Measurements from ENCODE around the gene TIMELESS.
A peak's percentile ranks its signal among the peaks of the same experiment; 100 is the strongest.
"Not testable (repeated sequence)": the region's sequence is repeated elsewhere in the genome, so short reads cannot be mapped to it uniquely, and the experiment has no call there.

The TIMELESS gene

DNA sequence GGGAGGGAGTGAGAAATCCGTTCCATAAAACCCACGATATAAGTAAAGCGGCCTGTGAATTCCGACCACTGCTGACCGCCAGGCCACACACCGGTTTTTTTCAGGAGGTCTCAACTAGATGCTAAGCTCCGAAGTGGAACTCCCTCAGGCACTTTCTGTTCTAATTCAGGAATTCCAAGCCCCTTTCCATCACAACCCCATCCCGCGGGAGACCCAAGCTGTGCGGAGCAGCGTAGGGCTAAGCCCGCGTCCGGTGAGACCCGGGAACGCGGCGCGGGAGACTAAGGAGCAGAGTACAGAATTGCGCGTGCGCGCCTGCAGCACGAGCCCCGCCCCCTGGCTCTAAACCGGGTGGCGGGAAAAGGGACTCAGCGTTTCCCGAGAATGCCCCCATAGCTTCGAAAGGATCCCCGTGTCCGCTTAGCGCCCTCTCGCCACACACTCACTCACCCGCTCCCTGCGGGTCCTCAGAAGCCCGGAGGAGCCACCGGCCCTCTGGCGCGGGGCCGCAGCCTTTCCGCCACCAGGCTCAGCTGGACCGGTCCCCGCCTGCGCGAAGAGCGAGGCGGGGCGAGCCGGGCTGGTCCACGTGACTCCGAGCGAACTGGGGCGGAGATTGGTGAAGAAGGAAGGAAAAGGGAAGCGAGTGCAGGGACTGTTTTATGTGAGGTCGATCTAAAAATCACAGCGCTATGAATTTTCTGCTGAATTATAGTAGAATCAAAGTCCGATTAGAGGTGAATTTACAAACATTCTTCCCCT, at the start of gene TIMELESS:
TSS of gene TIMELESS (minus strand) at position 567 of the 762 bp plus-strand sequence. CDS start 15,256 bp downstream, outside the sequence.
- peak; percentile 95 for DNase-seq (ENCODE audit: low read depth, low spot score)

- not testable (repeated sequence) for DNase-seq (ENCODE audit: low read depth, low spot score)
Observed at GRCh38 chr12:56498126-56498902, 49.1 kb upstream of the TIMELESS start.

GRCh38 chr12:56496704-56497103, 47.5 kb upstream of the TIMELESS start:
- peak; percentile 29 for DNase-seq (ENCODE audit: low read depth, low spot score)

DNA sequence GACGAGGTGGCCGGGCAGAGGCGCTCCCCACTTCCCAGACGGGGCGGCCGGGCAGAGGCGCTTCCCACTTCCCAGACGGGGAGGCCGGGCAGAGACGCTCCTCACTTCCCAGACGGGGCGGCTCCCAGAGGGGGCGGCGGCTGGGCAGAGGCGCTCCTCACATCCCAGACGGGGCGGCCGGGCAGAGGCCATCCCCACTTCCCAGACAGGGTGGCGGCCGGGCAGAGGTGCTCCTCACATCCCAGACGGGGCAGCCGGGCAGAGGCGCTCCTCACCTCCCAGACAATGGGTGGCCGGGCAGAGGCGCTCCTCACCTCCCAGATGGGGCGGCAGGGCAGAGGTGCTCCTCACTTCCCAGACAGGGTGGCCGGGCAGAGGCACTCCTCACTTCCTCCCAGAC, 45.3 kb upstream of the TIMELESS start:
- DNase-seq (ENCODE audit: low read depth, low spot score), result not testable (repeated sequence)

DNA sequence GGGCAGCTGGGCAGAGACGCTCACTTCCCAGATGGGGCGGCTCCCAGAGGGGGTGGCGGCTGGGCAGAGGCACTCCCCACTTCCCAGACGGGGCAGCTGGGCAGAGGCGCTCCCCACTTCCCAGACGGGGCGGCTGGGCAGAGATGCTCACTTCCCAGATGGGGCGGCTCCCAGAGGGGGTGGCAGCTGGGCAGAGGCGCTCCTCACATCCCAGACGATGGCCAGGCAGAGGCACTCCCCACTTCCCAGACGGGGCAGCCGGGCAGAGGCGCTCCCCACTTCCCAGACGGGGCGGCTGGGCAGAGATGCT, 44.8 kb upstream of the TIMELESS start:
- not testable (repeated sequence) for DNase-seq (ENCODE audit: low read depth, low spot score)

DNA sequence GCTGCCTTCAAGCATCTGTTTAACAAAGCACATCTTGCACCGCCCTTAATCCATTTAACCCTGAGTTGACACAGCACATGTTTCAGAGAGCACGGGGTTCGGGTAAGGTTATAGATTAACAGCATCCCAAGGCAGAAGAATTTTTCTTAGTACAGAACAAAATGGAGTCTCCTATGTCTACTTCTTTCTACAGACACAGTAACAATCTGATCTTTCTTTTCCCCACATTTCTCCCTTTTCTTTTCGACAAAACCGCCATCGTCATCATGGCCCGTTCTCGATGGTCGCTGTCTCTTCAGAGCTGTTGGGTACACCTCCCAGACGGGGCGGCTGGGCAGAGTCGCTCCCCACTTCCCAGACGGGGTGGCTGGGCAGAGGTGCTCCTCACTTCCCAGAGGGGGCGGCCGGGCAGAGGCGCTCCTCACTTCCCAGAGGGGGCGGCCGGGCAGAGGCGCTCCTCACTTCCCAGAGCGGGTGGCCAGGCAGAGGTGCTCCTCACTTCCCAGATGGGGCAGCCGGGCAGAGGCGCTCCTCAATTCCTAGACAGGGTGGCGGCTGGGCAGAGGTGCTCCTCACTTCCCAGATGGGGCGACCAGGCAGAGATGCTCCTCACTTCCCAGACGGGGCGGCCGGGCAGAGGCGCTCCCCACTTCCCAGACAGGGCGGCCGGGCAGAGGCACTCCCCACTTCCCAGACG, 44.3 kb upstream of the TIMELESS start:
- DNase-seq (ENCODE audit: low read depth, low spot score), result not testable (repeated sequence)

GRCh38 chr12:56490360-56490759, 41.1 kb upstream of the TIMELESS start:
- no peak for DNase-seq (ENCODE audit: low read depth, low spot score)

DNA sequence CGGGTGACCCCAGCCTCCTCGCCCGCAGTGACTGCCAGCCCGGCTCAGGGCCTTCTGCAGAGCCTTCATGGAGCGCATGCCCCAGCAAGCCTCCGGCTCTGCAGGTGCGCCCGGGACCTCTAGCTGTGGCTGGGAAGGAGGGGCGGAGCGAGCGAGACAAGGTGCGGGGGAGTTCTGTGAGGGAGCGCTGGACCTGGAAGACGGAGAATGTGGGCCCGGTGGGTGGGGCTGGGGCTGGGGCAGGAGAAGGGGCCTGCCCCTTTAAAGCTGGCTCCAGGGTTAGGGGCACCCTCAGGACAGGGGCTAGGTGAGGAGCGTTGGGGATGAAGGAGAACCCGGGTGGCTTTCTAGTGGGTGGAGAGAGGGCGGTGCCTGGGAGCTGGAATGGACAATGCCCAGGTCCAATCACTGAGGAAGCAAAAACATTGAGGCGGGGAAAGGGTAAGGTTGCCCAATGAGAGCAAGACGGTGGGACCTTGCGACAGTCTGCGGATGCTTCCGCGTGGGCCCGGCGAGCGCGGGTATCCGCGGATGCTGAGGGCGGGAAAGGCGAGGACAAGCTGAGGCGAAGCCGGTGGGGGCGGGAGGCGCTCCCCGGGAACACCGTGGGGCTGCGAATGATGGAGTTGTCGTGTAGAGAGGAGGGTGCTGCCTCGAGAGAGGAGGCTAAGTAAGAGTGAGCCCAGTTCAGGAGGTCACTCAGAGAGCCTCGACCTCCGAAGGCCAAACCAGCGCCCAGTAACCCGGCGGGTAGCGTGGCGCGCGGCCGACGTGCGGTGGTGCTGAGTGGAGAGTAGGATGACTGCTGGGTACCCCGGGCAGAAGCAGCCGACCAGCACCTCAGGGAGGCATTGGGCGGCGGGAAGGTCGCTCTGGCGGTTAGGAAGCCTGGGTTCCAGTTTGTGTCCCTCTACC, 39.1 kb upstream of the TIMELESS start, which contains the start of gene GLS2:
TSS of gene GLS2 (minus strand) at position 121 of the 915 bp plus-strand sequence. CDS start at position 78, 43 bp downstream.
- peak; percentile 89 for DNase-seq (ENCODE audit: low read depth, low spot score)

DNA sequence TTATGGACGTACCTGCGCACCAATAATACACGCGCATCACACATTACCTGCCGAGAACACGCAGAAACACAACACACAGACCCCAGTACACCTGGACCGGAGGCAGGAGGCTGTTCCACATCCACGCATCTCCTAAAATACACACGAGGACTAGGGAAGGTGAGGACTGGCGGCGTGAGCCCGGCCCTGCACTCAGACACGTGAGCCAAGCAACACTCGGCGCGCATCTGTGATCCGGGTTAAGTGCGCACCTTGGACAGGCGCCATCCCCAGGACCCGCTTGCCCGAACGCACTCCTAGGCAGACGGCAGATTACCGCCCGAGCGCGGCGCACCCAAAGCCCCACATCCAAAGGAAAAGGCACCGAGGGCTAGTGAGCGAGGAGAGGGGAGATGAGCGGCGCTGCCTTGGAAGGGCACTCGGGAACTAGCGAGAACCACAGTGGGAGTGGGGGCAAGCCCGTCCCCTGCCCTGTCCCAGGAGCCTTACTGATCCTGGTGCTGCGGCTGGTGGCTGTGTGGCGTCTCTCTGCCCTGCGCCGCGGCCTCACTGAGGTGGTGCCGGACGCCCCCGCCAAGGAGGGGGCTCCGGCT, 38.3 kb upstream of the TIMELESS start:
- peak; percentile 49 for DNase-seq (ENCODE audit: low read depth, low spot score)

DNA sequence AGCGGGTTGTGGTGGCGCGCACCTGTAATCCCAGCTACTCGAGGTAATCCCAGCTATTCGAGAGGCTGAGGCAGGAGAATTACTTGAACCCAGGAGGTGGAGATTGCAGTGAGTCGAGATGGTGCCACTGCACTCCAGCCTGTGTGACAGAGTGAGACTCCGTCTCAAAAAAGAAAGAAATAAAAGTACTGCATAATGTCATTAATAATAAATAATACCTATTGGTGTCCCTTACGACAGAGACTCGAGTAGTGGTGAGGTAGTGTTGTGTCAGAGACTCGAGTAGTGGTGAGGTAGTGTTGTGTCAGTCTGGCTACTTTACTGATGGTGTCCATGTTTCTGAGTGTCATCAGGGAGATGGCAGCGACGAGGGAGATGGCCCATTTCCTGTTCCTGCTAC, 37.5 kb upstream of the TIMELESS start:
- DNase-seq (ENCODE audit: low read depth, low spot score), result no peak

DNA sequence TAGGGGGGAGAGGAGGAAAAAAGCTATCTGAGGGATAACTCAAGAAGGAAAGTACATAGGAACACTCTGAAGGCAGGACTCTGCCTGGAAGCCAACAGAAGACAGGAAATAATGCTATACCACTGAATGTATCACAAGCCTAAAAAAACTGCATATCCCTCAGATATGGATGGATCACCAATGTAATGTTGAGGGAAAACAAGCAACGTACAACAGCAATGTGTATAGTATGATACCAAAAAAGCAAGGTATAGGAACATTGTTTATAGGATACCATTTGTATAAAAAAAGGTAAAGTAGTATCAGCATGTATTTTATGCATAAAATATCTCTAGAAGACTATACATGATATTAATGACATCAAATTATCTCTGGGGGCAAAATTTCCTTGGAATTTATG, 35.3 kb upstream of the TIMELESS start:
- no peak for DNase-seq (ENCODE audit: low read depth, low spot score)

GRCh38 chr12:56479625-56480024, 30.4 kb upstream of the TIMELESS start:
- no peak for DNase-seq (ENCODE audit: low read depth, low spot score)

- no peak for DNase-seq (ENCODE audit: low read depth, low spot score)
Observed at GRCh38 chr12:56477521-56478225, 28.4 kb upstream of the TIMELESS start.

- no peak for DNase-seq (ENCODE audit: low read depth, low spot score)
Observed at GRCh38 chr12:56476972-56477432, 27.8 kb upstream of the TIMELESS start.

- no peak for DNase-seq (ENCODE audit: low read depth, low spot score)
Observed at GRCh38 chr12:56476143-56476542, 26.9 kb upstream of the TIMELESS start.

- no peak for DNase-seq (ENCODE audit: low read depth, low spot score)
Observed at GRCh38 chr12:56474389-56474788, 25.2 kb upstream of the TIMELESS start.

DNA sequence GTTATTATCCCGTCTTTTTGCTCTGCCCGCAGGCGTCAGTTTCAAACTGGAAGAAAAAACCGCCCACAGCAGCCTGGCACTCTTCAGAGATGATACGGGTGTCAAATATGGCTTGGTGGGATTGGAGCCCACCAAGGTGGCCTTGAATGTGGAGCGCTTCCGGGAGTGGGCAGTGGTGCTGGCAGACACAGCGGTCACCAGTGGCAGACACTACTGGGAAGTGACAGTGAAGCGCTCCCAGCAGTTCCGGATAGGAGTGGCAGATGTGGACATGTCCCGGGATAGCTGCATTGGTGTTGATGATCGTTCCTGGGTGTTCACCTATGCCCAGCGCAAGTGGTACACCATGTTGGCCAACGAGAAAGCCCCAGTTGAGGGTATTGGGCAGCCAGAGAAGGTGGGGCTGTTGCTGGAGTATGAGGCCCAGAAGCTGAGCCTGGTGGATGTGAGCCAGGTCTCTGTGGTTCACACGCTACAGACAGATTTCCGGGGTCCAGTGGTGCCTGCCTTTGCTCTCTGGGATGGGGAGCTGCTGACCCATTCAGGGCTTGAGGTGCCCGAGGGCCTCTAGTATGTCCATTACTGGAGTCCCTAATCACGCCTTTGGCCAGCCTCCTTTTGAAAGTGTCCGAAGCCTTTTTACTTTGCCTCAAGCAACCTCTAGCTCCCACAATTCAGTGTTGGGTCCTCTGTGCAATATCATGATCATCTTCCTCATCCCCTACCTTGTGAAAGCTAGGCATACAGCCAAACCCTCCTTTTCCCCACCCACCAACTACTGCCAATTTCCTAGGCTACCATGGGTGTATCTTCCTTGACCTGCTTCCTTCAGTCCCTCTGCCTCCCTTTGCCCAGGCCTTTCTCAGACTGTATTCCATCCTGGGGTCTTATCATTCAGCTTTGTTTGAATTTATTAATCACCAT, 20.0 kb upstream of the TIMELESS start:
- DNase-seq (ENCODE audit: low read depth, low spot score), result no peak

DNA sequence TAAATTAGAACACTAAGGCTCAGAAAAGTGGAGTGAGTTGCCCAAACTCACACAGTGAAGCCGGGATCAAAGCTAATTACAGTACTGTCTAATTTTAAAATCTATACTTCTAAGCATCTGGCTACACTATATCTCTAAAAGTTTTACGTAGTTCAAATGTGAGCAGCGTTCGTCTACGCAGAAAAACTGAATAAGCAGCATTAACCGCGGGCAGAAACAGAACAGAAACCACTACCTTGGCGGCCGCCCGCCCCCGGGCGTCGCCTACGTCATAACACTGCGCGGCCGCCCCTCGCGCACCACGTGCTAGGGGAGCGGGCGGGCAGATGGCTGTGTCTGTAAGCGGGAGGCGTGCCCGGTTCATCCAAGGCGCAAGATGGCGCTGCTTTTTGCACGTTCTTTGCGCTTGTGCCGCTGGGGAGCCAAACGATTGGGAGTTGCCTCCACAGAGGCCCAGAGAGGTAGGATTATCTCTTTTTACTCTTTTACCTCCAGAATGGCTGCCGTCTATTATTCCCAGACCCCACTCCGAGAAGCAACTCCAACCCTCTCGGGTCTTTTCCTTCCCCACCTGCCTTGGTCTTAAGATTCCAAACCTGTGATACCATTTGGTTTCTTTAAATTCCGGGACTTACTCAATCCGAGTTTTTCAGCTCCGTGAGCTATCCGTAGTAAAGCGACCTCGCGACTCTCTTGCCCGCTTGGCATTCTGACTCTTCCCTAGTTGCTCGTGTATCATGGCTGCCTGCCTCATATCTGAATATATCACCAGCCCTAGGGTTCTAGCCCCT, 19.2 kb upstream of the TIMELESS start, which contains the start of gene SPRYD4:
TSS of gene SPRYD4 (plus strand) at position 363 of the 791 bp plus-strand sequence. CDS start at position 377, 14 bp downstream.
- peak; percentile 98 for DNase-seq (ENCODE audit: low read depth, low spot score)

Measured in astrocyte of the hippocampus (primary cell).